Heart left ventricle (tissue), 16 donors: ENCODE measurements around the gene CXCR6. TPM values are rescaled to one million over a fixed set of nuclear protein-coding genes. Genes with fewer than 3 reads are reported as not detected.
A peak's percentile ranks its signal among the peaks of the same experiment; 100 is the strongest.

ENCODE experiments used
- ATAC-seq, 4 donors: fragments of 200-7000 bp; cut with Tn5 transposase; one replicate each; pipeline ENCODE4 v1.9.1; 2020 to 2022; ENCODE audit warnings: moderate library complexity in 4 of 4, mild to moderate bottlenecking in 3 of 4, moderate number of reproducible peaks in 1 of 4
- DNase-seq, 5 donors: peaks; one replicate each; pipeline ENCODE4 v3.0.0-alpha.2; 2020
- H3K27ac ChIP-seq, 12 donors: fragments of 200-600 bp; sonication (generic) in 4 of 12; one replicate each; pipeline versions ENCODE4 v1.5.0 to v1.8.0; 2016 to 2022; ENCODE audit warnings: mild to moderate bottlenecking in 2 of 12
- H3K27me3 ChIP-seq, 9 donors: fragments of 200-600 bp; sonication (generic) in 2 of 9; one replicate each; pipeline versions ENCODE4 v1.5.1 to v1.8.0; 2016 to 2022; ENCODE audit warnings: mild to moderate bottlenecking in 3 of 9
- H3K36me3 ChIP-seq, 9 donors: fragments of 200-600 bp; sonication (generic) in 2 of 9; one replicate each; pipeline versions ENCODE4 v1.5.0 to v1.8.0; 2018 to 2022; ENCODE audit warnings: mild to moderate bottlenecking in 2 of 9
- H3K4me1 ChIP-seq, 12 donors: fragments of 200-600 bp; sonication (generic) in 4 of 12; one replicate each; pipeline versions ENCODE4 v1.5.0 to v1.8.0; 2016 to 2022; ENCODE audit warnings: mild to moderate bottlenecking in 3 of 12
- H3K4me3 ChIP-seq, 12 donors: fragments of 200-600 bp; sonication (generic) in 4 of 12; one replicate each; pipeline versions ENCODE4 v1.5.0 to v1.8.0; 2017 to 2022; ENCODE audit warnings: mild to moderate bottlenecking in 9 of 12, moderate library complexity in 4 of 12
- H3K9me3 ChIP-seq, 12 donors: fragments of 200-600 bp; sonication (generic) in 4 of 12; one replicate each; pipeline versions ENCODE4 v1.5.0 to v1.8.0; 2016 to 2022; ENCODE audit warnings: mild to moderate bottlenecking in 1 of 12
- CTCF ChIP-seq, 12 donors: fragments of 200-600 bp; sonication (generic) in 4 of 12; IDR thresholded peaks; one replicate each; pipeline versions ENCODE4 v1.5.0 to v1.8.0; 2018 to 2022; ENCODE audit warnings: antibody characterized with exemption in 12 of 12, mild to moderate bottlenecking in 5 of 12
- POLR2A ChIP-seq, 2 donors: fragments of 450-650 bp; IDR thresholded peaks; one replicate each; pipeline ENCODE4 v1.6.1; 2017; ENCODE audit warnings: antibody characterized with exemption in 2 of 2, mild to moderate bottlenecking in 2 of 2, moderate library complexity in 2 of 2
- WGBS, 4 donors: extraction: QIAGEN DNeasy Blood & Tissue Kit in 2 of 4; methylation state at CpG; one replicate each; pipeline versions ENCODE4 v1.1.5 to v1.1.7; 2013 to 2018; 5-methylcytosine and 5-hydroxymethylcytosine counted together
- intact Hi-C, 10 donors: fragments of 100-400 bp; cut with DNase I; formaldehyde crosslinking; loops; one replicate each; pipeline versions ENCODE4 v1.11.1 to v1.14.2; 2022
- polyA plus RNA-seq, 2 donors: library from polyadenylated mRNA; stranded (reverse); fragments of 200-250 nt; gene quantifications; one replicate each; pipeline ENCODE4 v1.2.3, GENCODE V29; 2013
- total RNA-seq, 9 donors: library from RNA; depleted of rRNA in 2 of 9; stranded (reverse); fragments of >200 nt in 2 of 9; fragmentation: NEBNext Ultra II Directional in 3 of 9; extraction: Animal tissue kit (Norgen Biotek cat#: 25700) in 3 of 9; gene quantifications; one replicate each; pipeline versions ENCODE4 v1.1.0 to v1.2.4, GENCODE V29; 2016 to 2023
- donor health status: ischemic (EF 13 %, LVEDD 7.1; RV severe dilation, severe dysfunction).
- donor health status: healthy with polysubstance abuse.
- donor health status: DM: no; HTN: yes; CAD: no.
- donor health status: DM: no; HTN: no; CAD: no.
- donor health status: ischemic (EF 25% LVEDD 6.9; RV normal size, moderate dysfunction).
- donor health status: ischemic (EF 25% LVEDD 5.7; RV mildly dilated, moderate dysfunction).
- donor health status: healthy.
- donor health status: DM: yes; HTN: yes; CAD: no.
- donor health status: ischemic (EF 35%, LVEDD 5.7; RV mildly dilated, moderate dysfunction).
- donor health status: nonischemic (EF 11% LVEDD 7.7; RV severe dilation, severe dysfunction).
- donor health status: DM: yes; HTN: yes; CAD: no.
- donor health status: PGD.
- donor health status: ischemic (EF 29% LVEDD 5.4; RV normal size, mild dysfunction).
- donor health status: nonischemic (EF 23%, LVEDD 6.1; RV moderate dilation, normal function).

CXCR6 gene
- total and polyA plus RNA-seq, 11 donors: 0.19 to 2.1 (median 0.30) TPM; not detected in 3

DNA sequence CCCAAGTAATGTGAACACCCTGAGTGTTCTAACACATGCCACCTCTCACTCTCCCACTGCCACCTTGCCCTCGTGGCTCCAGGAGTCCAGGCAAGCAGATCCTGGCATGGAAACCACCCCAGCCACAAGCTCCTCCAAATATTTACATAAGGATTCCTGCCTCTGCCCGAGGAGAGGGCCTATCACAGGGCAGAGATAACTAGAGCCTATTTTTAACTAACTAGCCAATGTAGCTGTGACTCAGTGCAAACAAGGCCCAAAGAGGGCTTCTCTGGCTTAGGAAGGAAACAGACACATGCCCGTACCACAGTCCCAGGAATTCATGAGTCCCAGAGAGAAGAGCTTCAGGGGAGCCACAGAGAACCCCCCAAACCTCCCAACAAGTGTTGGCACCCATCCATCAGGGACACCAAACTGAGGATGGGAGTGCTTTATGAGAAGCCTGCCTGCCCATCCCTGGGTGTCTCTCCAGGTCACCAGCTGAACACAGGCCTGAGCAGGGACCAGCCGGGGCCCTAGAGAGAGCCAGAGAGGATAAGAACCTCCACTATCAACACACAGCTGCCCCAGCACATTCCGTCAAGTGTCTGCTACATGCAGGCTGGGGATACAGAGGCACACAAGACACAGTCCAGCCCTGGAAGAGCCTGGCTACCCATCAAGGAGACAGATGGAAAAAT lies 43.2 kb downstream of the CXCR6 start:
- peaks cover 0 to 37% (median 33%) of the 10 kb centered on the region in 9 donors for H3K36me3 ChIP-seq
- DNase-seq (peak in 4 of 5 donors; percentile 61 to 84 (median 66)), ATAC-seq (peak; percentile 77 to 88 (median 82))
- no peaks in the 10 kb centered on the region for H3K9me3 ChIP-seq
- no peaks in the 10 kb centered on the region for H3K27me3 ChIP-seq
- TF ChIP-seq POLR2A (IDR thresholded peaks at IDR 0.05): peak in 1 of 2 donors; percentile 16
- TF ChIP-seq CTCF (IDR thresholded peaks at IDR 0.05): no peak
- peaks cover 18 to 97% (median 76%) of the 10 kb centered on the region in 12 donors for H3K4me1 ChIP-seq
- 35 to 45% (median 39%) methylated on average over 5 of the region's 5 CpGs for WGBS, 4 donors
- intact Hi-C loops: loop anchor here in 1 of 10 donors (5.0 kb wide), 1 partner anchor 91 kb away; no protein-coding TSS in a partner anchor
- H3K4me3 ChIP-seq: no peak overlapping the region
- H3K27ac ChIP-seq: peak overlapping the region; percentile 78 to 98 (median 96)

DNA sequence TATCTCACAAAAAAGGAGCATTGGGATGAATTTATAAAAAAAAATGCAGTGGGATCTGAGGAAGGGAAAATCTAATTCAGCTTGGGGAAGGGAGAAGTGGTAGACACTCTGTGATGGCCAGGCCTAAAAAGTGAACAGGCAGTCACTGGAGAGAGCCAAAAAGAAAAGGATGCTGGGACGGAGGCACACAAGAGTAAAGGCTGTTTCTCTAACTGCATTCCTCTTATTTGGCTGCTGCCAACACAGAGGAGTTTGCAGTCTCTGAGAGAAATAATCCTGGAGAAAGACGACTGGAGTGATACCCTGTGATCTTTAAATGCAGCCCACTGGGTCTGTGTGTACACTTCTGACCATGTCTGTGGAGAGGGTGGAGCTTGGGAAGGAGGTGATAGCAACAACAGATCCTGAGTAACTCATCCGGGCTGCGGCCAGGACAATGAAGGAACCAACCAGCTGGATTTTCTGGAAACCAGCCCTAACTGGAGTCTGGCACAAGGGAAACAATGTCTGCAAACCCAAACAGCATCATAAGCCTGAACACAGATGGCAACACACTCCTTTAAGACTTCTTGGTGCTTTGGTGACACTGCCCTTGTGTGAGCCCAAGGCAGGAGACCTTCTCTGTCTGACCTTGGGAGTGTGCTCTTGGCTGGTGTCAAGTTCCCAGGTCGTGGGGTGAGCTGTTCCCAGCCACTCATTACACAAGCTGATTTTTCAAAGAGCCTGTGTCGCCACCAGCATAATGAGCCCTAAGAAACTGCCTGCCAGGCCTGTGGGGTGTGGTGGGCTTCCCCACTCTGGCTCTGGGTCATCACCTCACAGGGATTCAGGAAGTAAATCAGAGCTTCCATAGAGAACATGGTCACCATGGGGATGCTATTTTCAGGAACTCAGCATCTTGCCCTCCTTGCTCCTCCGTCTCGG lies 44.4 kb downstream of the CXCR6 start:
- WGBS, 4 donors: 7 to 23% (median 13%) methylated on average over 6 to 8 of the region's 8 CpGs
- intact Hi-C loops: loop anchor here in 1 of 10 donors (5.0 kb wide), 1 partner anchor 90 kb away; no protein-coding TSS in a partner anchor

GRCh38 chr3:45988362-45988761 lies 45.1 kb downstream of the CXCR6 start:
- intact Hi-C loops: loop anchor here in 1 of 10 donors (5.0 kb wide), 1 partner anchor 89 kb away; no protein-coding TSS in a partner anchor

More for the DNA sequence above, 44.4 kb downstream of the CXCR6 start:
- peak in 3 of 4 donors; percentile 4 to 10 (median 6) for ATAC-seq
- Histone ChIP-seq H3K4me1 (peaks cover 18 to 99% (median 84%) of the 10 kb centered on the region in 12 donors), H3K9me3 (no peaks in the 10 kb centered on the region), H3K4me3 (no peak overlapping the region), H3K36me3 (peaks cover 0 to 25% (median 21%) of the 10 kb centered on the region in 9 donors), H3K27ac (peak overlapping the region; percentile 78 to 98 (median 96)), H3K27me3 (no peaks in the 10 kb centered on the region)
- no peak for TF ChIP-seq POLR2A (IDR thresholded peaks at IDR 0.05)
- TF ChIP-seq CTCF (IDR thresholded peaks at IDR 0.05): no peak
- peak in 3 of 5 donors; percentile 29 to 70 (median 46) for DNase-seq

More at GRCh38 chr3:45988362-45988761, 45.1 kb downstream of the CXCR6 start:
- Histone ChIP-seq H3K4me1 (peaks cover 18 to 100% (median 90%) of the 10 kb centered on the region in 12 donors), H3K36me3 (peaks cover 0 to 18% (median 14%) of the 10 kb centered on the region in 9 donors), H3K27me3 (no peaks in the 10 kb centered on the region), H3K4me3 (no peak overlapping the region), H3K9me3 (no peaks in the 10 kb centered on the region), H3K27ac (peak overlapping the region; percentile 78 to 98 (median 96))
- no peak for TF ChIP-seq POLR2A (IDR thresholded peaks at IDR 0.05)
- no peak for TF ChIP-seq CTCF (IDR thresholded peaks at IDR 0.05)
- WGBS, 4 donors: 56 to 70% (median 61%) methylated on average over 4 of the region's 4 CpGs
- no peak for DNase-seq
- peak in 1 of 4 donors; percentile 4 for ATAC-seq
